Measurements from ENCODE around the gene SYT12. TPM values are rescaled to one million over a fixed set of nuclear protein-coding genes. Genes with fewer than 3 reads are reported as not detected.

Gene SYT12
- total RNA-seq, 1 donor from 2014 or later: 0.71 TPM

- no peak for DNase-seq (ENCODE audit: low spot score)
- no peak for ATAC-seq
- intact Hi-C loops (cut with DNase I): no loop called here
Measured at GRCh38 chr11:67024966-67025365, 2.0 kb downstream of the SYT12 start.

GRCh38 chr11:67025750-67026149, 2.8 kb downstream of the SYT12 start:
- DNase-seq (ENCODE audit: low spot score) (no peak), ATAC-seq (no peak)
- intact Hi-C loops (cut with DNase I): no loop called here

- intact Hi-C loops (cut with DNase I): no loop called here
- DNase-seq (ENCODE audit: low spot score): no peak
Measured at GRCh38 chr11:67026941-67027340, 4.0 kb downstream of the SYT12 start.

GRCh38 chr11:67027483-67027930, 4.6 kb downstream of the SYT12 start:
- no peak for ATAC-seq
- no peak for DNase-seq (ENCODE audit: low spot score)
- intact Hi-C loops (cut with DNase I): no loop called here

More at GRCh38 chr11:67026941-67027340, 4.0 kb downstream of the SYT12 start:
- ATAC-seq: no peak

- DNase-seq (ENCODE audit: low spot score) (no peak), ATAC-seq (no peak)
- intact Hi-C loops (cut with DNase I): no loop called here
Measured at GRCh38 chr11:67027943-67028542, 5.1 kb downstream of the SYT12 start.

- intact Hi-C loops (cut with DNase I): no loop called here
- DNase-seq (ENCODE audit: low spot score) (no peak), ATAC-seq (no peak)
Measured at GRCh38 chr11:67029146-67029545, 6.2 kb downstream of the SYT12 start.

GRCh38 chr11:67030976-67031375, 8.0 kb downstream of the SYT12 start:
- no peak for ATAC-seq
- intact Hi-C loops (cut with DNase I): no loop called here
- DNase-seq (ENCODE audit: low spot score): no peak

GRCh38 chr11:67031791-67032561, 9.0 kb downstream of the SYT12 start:
- no peak for DNase-seq (ENCODE audit: low spot score)
- intact Hi-C loops (cut with DNase I): no loop called here
- no peak for ATAC-seq

GRCh38 chr11:67032830-67033551, 10.1 kb downstream of the SYT12 start:
- intact Hi-C loops (cut with DNase I): no loop called here
- DNase-seq (ENCODE audit: low spot score) (no peak), ATAC-seq (peak; percentile 79)

GRCh38 chr11:67033661-67034166, 10.8 kb downstream of the SYT12 start:
- peak; percentile 73 for ATAC-seq
- intact Hi-C loops (cut with DNase I): no loop called here
- DNase-seq (ENCODE audit: low spot score): no peak

- intact Hi-C loops (cut with DNase I): no loop called here
- DNase-seq (ENCODE audit: low spot score) (no peak), ATAC-seq (no peak)
Measured at GRCh38 chr11:67034350-67034749, 11.4 kb downstream of the SYT12 start.

- intact Hi-C loops (cut with DNase I): no loop called here
- DNase-seq (ENCODE audit: low spot score) (no peak), ATAC-seq (no peak)
Measured at GRCh38 chr11:67040147-67040546, 17.2 kb downstream of the SYT12 start.

- DNase-seq (ENCODE audit: low spot score) (no peak), ATAC-seq (no peak)
- intact Hi-C loops (cut with DNase I): no loop called here
Measured at GRCh38 chr11:67041602-67042001, 18.7 kb downstream of the SYT12 start.

- DNase-seq (ENCODE audit: low spot score): no peak
- intact Hi-C loops (cut with DNase I): no loop called here
- peak; percentile 29 for ATAC-seq
Measured at GRCh38 chr11:67043572-67044349, 20.8 kb downstream of the SYT12 start.

- DNase-seq (ENCODE audit: low spot score) (no peak), ATAC-seq (no peak)
- intact Hi-C loops (cut with DNase I): no loop called here
Measured at GRCh38 chr11:67044496-67044895, 21.6 kb downstream of the SYT12 start.

GRCh38 chr11:67045314-67045713, 22.4 kb downstream of the SYT12 start:
- DNase-seq (ENCODE audit: low spot score) (no peak), ATAC-seq (no peak)
- intact Hi-C loops (cut with DNase I): no loop called here

GRCh38 chr11:67048515-67049130, 25.7 kb downstream of the SYT12 start:
- intact Hi-C loops (cut with DNase I): no loop called here
- no peak for ATAC-seq
- DNase-seq (ENCODE audit: low spot score): no peak

GRCh38 chr11:67050139-67050538, 27.2 kb downstream of the SYT12 start:
- ATAC-seq: no peak
- intact Hi-C loops (cut with DNase I): no loop called here
- DNase-seq (ENCODE audit: low spot score): no peak

Data from sciatic nerve (tissue), 2 donors.